GM06990 (cell line): Measurements from ENCODE around the gene NPC1.

ENCODE experiments used
- DNase-seq: peaks from one replicate; pipeline ENCODE4 v3.0.0-alpha.2; 2011; ENCODE audit not compliant: insufficient read length; ENCODE audit errors: extremely low read depth
- H3K27me3 ChIP-seq: replicated peaks from 2 replicates; pipeline ENCODE4 v1.6.0; 2011; ENCODE audit warnings: low read length; ENCODE audit not compliant: control insufficient read depth, insufficient read depth
- H3K36me3 ChIP-seq: 2 replicates; pipeline ENCODE4 v1.5.1; 2011; ENCODE audit warnings: low read length; ENCODE audit not compliant: control insufficient read depth, insufficient read depth
- H3K4me3 ChIP-seq: replicated peaks from 2 replicates; pipeline ENCODE4 v1.5.1; 2011; ENCODE audit warnings: low read depth, mild to moderate bottlenecking, control low read depth, low read length
- CTCF ChIP-seq: IDR thresholded peaks from 2 replicates; pipeline ENCODE4 v1.5.1; 2011; ENCODE audit warnings: low read length, control low read depth, mild to moderate bottlenecking, inconsistent platforms; ENCODE audit not compliant: insufficient read depth, poor library complexity, severe bottlenecking

NPC1 gene

DNA sequence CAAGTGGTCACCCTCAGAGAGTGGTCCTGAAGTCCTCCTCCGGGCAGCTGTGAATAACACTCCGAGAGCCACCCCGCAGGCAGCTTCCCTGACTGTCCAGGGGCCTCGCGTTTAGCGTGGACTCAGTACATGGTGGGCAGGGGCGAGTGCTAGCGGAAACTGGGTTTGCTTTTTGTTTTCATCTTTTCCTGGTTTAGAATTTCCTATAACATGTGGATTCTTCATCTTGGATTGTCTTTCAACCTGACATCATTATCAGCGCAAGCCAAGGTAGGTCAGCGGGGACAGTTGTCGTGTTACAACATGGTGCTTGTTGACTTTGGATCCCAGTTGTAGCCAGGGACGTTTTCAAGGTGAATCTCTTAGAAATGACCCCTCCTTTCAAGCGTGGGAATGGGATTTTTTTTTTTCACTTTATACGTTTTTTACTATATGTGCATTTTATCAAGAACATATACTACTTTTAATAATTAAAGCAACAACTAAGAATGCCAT is 62.0 kb downstream of the NPC1 start:
- no peak for TF ChIP-seq CTCF
- Histone ChIP-seq H3K36me3 (peaks cover 27% of the 10 kb centered on the region), H3K27me3 (no peaks in the 10 kb centered on the region), H3K4me3 (no peak overlapping the region)
- DNase-seq, result no peak

GRCh38 chr18:23523429-23524212 is 62.7 kb downstream of the NPC1 start:
- H3K36me3 ChIP-seq, result peaks cover 28% of the 10 kb centered on the region
- H3K27me3 ChIP-seq, result no peaks in the 10 kb centered on the region
- DNase-seq, result no peak
- no peak for TF ChIP-seq CTCF
- H3K4me3 ChIP-seq, result no peak overlapping the region

DNA sequence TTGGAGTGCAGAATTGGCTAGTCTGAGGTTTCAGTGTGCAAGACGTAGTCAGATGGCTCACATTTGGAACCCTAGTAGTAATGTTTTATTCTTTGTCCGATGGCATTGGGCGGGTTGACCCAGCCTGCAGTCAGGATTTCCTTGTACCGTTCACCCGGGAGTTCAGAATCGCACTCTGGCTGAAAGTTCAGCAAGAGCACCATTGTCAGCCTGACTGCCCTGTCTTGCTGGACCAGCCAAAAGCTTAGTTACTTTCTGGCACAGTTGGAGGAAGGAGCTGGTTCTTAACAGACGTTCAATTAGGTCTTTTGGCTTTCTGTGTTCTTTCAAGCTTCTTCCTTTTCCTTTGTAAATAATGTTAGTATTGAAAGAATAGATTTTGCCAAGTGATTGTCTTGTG is 64.4 kb downstream of the NPC1 start:
- Histone ChIP-seq H3K4me3 (no peak overlapping the region), H3K36me3 (peaks cover 30% of the 10 kb centered on the region), H3K27me3 (no peaks in the 10 kb centered on the region)
- DNase-seq, result no peak
- no peak for TF ChIP-seq CTCF

DNA sequence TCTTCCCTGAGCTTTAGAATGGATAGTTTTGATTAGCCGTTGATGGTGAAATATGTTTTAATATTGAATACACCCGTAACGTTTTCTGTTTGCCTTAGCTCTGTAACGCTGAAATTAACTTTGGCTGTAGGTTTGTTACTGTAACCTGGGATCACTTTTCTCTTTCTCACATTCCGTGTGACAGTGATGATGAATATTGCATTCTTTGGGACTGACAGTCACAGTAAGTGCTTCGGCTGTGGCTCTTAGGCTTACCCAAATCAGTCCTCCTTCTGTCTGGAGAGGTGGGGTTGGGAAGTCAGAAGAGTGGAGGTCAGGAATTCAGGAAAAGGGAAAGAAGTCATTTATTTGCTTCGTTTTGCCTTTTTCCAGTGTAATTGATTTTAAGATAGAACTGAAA is 65.0 kb downstream of the NPC1 start:
- no peak for TF ChIP-seq CTCF
- Histone ChIP-seq H3K36me3 (peaks cover 29% of the 10 kb centered on the region), H3K4me3 (no peak overlapping the region), H3K27me3 (no peaks in the 10 kb centered on the region)
- no peak for DNase-seq

DNA sequence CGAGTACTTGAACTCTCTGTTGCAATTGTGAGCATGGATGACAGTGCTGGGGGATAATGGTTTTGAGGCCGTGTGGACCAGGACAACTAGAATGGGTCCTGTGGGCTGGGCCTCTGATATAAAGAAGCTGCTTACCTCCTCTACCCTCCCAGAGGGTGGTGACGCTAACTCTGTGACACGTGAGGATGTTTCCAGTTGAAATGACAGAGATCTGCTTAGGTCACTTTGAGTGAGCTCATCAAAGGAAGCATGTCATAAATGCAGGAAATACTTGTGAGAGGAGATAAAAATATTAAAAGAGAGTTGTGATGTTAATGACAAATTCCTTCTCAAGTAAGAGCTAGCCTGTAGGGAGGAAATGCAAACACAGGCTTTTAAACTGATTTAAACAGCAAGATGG is 66.6 kb downstream of the NPC1 start:
- TF ChIP-seq CTCF, result no peak
- Histone ChIP-seq H3K4me3 (no peak overlapping the region), H3K36me3 (peaks cover 30% of the 10 kb centered on the region), H3K27me3 (no peaks in the 10 kb centered on the region)
- no peak for DNase-seq

GRCh38 chr18:23515911-23516546 is 70.3 kb downstream of the NPC1 start:
- Histone ChIP-seq H3K27me3 (no peaks in the 10 kb centered on the region), H3K36me3 (peaks cover 20% of the 10 kb centered on the region), H3K4me3 (no peak overlapping the region)
- no peak for DNase-seq
- TF ChIP-seq CTCF, result peak; percentile 91
